ENCODE results near the gene CNTNAP5.

GRCh38 chr2:124001696-124002430 lies 23.2 kb upstream of the CNTNAP5 start:
- TF ChIP-seq POLR2A (IDR thresholded peaks at IDR 0.05; ENCODE audit: extremely low read depth, insufficient read length) (no peak), CTCF (IDR thresholded peaks at IDR 0.05; ENCODE audit: low read depth, low read length) (no peak)
